ENCODE data around the gene MAN2C1.
"Not testable (repeated sequence)": the region's sequence is repeated elsewhere in the genome, so short reads cannot be mapped to it uniquely, and the experiment has no call there.

Gene MAN2C1

GRCh38 chr15:75367913-75368688, at the start of gene MAN2C1:
Gene MAN2C1 (minus strand): TSS chr15:75368607. CDS start chr15:75368583, 24 bp downstream.
- H3K4me3 ChIP-seq (ENCODE audit: low read depth, low read length): peak within 1 kb of the TSS; percentile 93
- TF ChIP-seq CTCF (IDR thresholded peaks at IDR 0.05; ENCODE audit: borderline replicate concordance, insufficient read depth, low read depth, low read length): peak; percentile 88

- H3K4me3 ChIP-seq (ENCODE audit: low read depth, low read length): no peak overlapping the region
- TF ChIP-seq CTCF (IDR thresholded peaks at IDR 0.05; ENCODE audit: borderline replicate concordance, insufficient read depth, low read depth, low read length): no peak
These were observed 48.2 kb upstream of the MAN2C1 start for GRCh38 chr15:75416584-75416983.

GRCh38 chr15:75410196-75410595, 41.8 kb upstream of the MAN2C1 start:
- no peak for TF ChIP-seq CTCF (IDR thresholded peaks at IDR 0.05; ENCODE audit: borderline replicate concordance, insufficient read depth, low read depth, low read length)

GRCh38 chr15:75407083-75407482, 38.7 kb upstream of the MAN2C1 start:
- H3K4me3 ChIP-seq (ENCODE audit: low read depth, low read length): no peak overlapping the region
- no peak for TF ChIP-seq CTCF (IDR thresholded peaks at IDR 0.05; ENCODE audit: borderline replicate concordance, insufficient read depth, low read depth, low read length)

More at GRCh38 chr15:75410196-75410595, 41.8 kb upstream of the MAN2C1 start:
- H3K4me3 ChIP-seq (ENCODE audit: low read depth, low read length): no peak overlapping the region

- H3K4me3 ChIP-seq (ENCODE audit: low read depth, low read length): no peak overlapping the region
- TF ChIP-seq CTCF (IDR thresholded peaks at IDR 0.05; ENCODE audit: borderline replicate concordance, insufficient read depth, low read depth, low read length): no peak
These were observed 35.5 kb upstream of the MAN2C1 start for GRCh38 chr15:75403892-75404291.

- no peak for TF ChIP-seq CTCF (IDR thresholded peaks at IDR 0.05; ENCODE audit: borderline replicate concordance, insufficient read depth, low read depth, low read length)
- no peak overlapping the region for H3K4me3 ChIP-seq (ENCODE audit: low read depth, low read length)
These were observed 29.1 kb upstream of the MAN2C1 start for GRCh38 chr15:75397494-75397893.

GRCh38 chr15:75389791-75390382, 21.5 kb upstream of the MAN2C1 start:
- no peak for TF ChIP-seq CTCF (IDR thresholded peaks at IDR 0.05; ENCODE audit: borderline replicate concordance, insufficient read depth, low read depth, low read length)

GRCh38 chr15:75383986-75384385, 15.6 kb upstream of the MAN2C1 start:
- not testable (repeated sequence) for H3K4me3 ChIP-seq (ENCODE audit: low read depth, low read length)

More at GRCh38 chr15:75389791-75390382, 21.5 kb upstream of the MAN2C1 start:
- no peak overlapping the region for H3K4me3 ChIP-seq (ENCODE audit: low read depth, low read length)

All from GM12875 (cell line).